ENCODE data around the gene PDZRN3.

Gene PDZRN3

GRCh38 chr3:73449774-73450173 is 175.0 kb downstream of the PDZRN3 start:
- Histone ChIP-seq H3K27ac (ENCODE audit: poor library complexity, severe bottlenecking) (no peak overlapping the region), H3K9me3 (ENCODE audit: severe bottlenecking) (no peaks in the 10 kb centered on the region), H3K4me3 (ENCODE audit: severe bottlenecking) (no peak overlapping the region), H3K27me3 (ENCODE audit: insufficient read depth, poor library complexity, severe bottlenecking) (peaks cover 12% of the 10 kb centered on the region), H3K4me1 (ENCODE audit: insufficient read depth, poor library complexity, severe bottlenecking) (no peaks in the 10 kb centered on the region), H3K36me3 (ENCODE audit: low read depth) (no peaks in the 10 kb centered on the region)
- DNase-seq (ENCODE audit: low spot score) = no peak
- ATAC-seq (ENCODE audit: low read depth) = no peak
- no peak for TF ChIP-seq CTCF (IDR thresholded peaks at IDR 0.05; ENCODE audit: poor library complexity, severe bottlenecking)

- Histone ChIP-seq H3K9me3 (ENCODE audit: severe bottlenecking) (no peaks in the 10 kb centered on the region), H3K27ac (ENCODE audit: poor library complexity, severe bottlenecking) (no peak overlapping the region), H3K27me3 (ENCODE audit: insufficient read depth, poor library complexity, severe bottlenecking) (peaks cover 12% of the 10 kb centered on the region), H3K4me3 (ENCODE audit: severe bottlenecking) (no peak overlapping the region), H3K4me1 (ENCODE audit: insufficient read depth, poor library complexity, severe bottlenecking) (no peaks in the 10 kb centered on the region), H3K36me3 (ENCODE audit: low read depth) (no peaks in the 10 kb centered on the region)
- ATAC-seq (ENCODE audit: low read depth) (no peak), DNase-seq (ENCODE audit: low spot score) (no peak)
- no peak for TF ChIP-seq CTCF (IDR thresholded peaks at IDR 0.05; ENCODE audit: poor library complexity, severe bottlenecking)
These were observed 175.9 kb downstream of the PDZRN3 start for GRCh38 chr3:73448761-73449301.

GRCh38 chr3:73448041-73448440 is 176.7 kb downstream of the PDZRN3 start:
- H3K9me3 ChIP-seq (ENCODE audit: severe bottlenecking) = no peaks in the 10 kb centered on the region
- ATAC-seq (ENCODE audit: low read depth) (no peak), DNase-seq (ENCODE audit: low spot score) (no peak)
- TF ChIP-seq CTCF (IDR thresholded peaks at IDR 0.05; ENCODE audit: poor library complexity, severe bottlenecking) = no peak
- H3K4me3 ChIP-seq (ENCODE audit: severe bottlenecking) = no peak overlapping the region
- no peaks in the 10 kb centered on the region for H3K36me3 ChIP-seq (ENCODE audit: low read depth)
- H3K27me3 ChIP-seq (ENCODE audit: insufficient read depth, poor library complexity, severe bottlenecking) = peaks cover 12% of the 10 kb centered on the region
- no peaks in the 10 kb centered on the region for H3K4me1 ChIP-seq (ENCODE audit: insufficient read depth, poor library complexity, severe bottlenecking)
- no peak overlapping the region for H3K27ac ChIP-seq (ENCODE audit: poor library complexity, severe bottlenecking)

GRCh38 chr3:73447111-73447510 is 177.6 kb downstream of the PDZRN3 start:
- H3K4me3 ChIP-seq (ENCODE audit: severe bottlenecking) = no peak overlapping the region
- ATAC-seq (ENCODE audit: low read depth) (no peak), DNase-seq (ENCODE audit: low spot score) (no peak)
- no peak overlapping the region for H3K27ac ChIP-seq (ENCODE audit: poor library complexity, severe bottlenecking)
- no peaks in the 10 kb centered on the region for H3K4me1 ChIP-seq (ENCODE audit: insufficient read depth, poor library complexity, severe bottlenecking)
- no peaks in the 10 kb centered on the region for H3K9me3 ChIP-seq (ENCODE audit: severe bottlenecking)
- H3K27me3 ChIP-seq (ENCODE audit: insufficient read depth, poor library complexity, severe bottlenecking) = peaks cover 9% of the 10 kb centered on the region
- no peak for TF ChIP-seq CTCF (IDR thresholded peaks at IDR 0.05; ENCODE audit: poor library complexity, severe bottlenecking)
- no peaks in the 10 kb centered on the region for H3K36me3 ChIP-seq (ENCODE audit: low read depth)

- TF ChIP-seq CTCF (IDR thresholded peaks at IDR 0.05; ENCODE audit: poor library complexity, severe bottlenecking) = no peak
- H3K4me3 ChIP-seq (ENCODE audit: severe bottlenecking) = no peak overlapping the region
- DNase-seq (ENCODE audit: low spot score) = no peak
- no peaks in the 10 kb centered on the region for H3K4me1 ChIP-seq (ENCODE audit: insufficient read depth, poor library complexity, severe bottlenecking)
- H3K36me3 ChIP-seq (ENCODE audit: low read depth) = no peaks in the 10 kb centered on the region
- ATAC-seq (ENCODE audit: low read depth) = no peak
- peaks cover 9% of the 10 kb centered on the region for H3K27me3 ChIP-seq (ENCODE audit: insufficient read depth, poor library complexity, severe bottlenecking)
- H3K9me3 ChIP-seq (ENCODE audit: severe bottlenecking) = no peaks in the 10 kb centered on the region
- no peak overlapping the region for H3K27ac ChIP-seq (ENCODE audit: poor library complexity, severe bottlenecking)
These were observed 178.2 kb downstream of the PDZRN3 start for GRCh38 chr3:73446467-73447110.
